NB4 (cell line): ENCODE data around the gene CCDC171.

Experiments used
- CTCF ChIP-seq: IDR thresholded peaks from one replicate; pipeline ENCODE4 v1.5.1; 2012; ENCODE audit warnings: low read depth, low read length
- MAX ChIP-seq: IDR thresholded peaks from 2 replicates; pipeline ENCODE4 v1.6.1; 2011; ENCODE audit warnings: low read depth, low read length
- MYC ChIP-seq: IDR thresholded peaks from 2 replicates; pipeline ENCODE4 v1.6.1; 2011; ENCODE audit warnings: low read depth, low read length
- POLR2A ChIP-seq: IDR thresholded peaks from 2 replicates; pipeline ENCODE4 v1.6.1; 2011; ENCODE audit warnings: mild to moderate bottlenecking; ENCODE audit not compliant: insufficient read length; ENCODE audit errors: extremely low read depth

- TF ChIP-seq POLR2A (no peak), CTCF (no peak), MAX (no peak), MYC (peak; percentile 17; the same call in 1 of the 2 replicates)
Measured at GRCh38 chr9:15543047-15543813, 9.6 kb upstream of the CCDC171 start.
